ENCODE results near the gene TBC1D1. TPM values are rescaled to one million over a fixed set of nuclear protein-coding genes. Genes with fewer than 3 reads are reported as not detected.

The TBC1D1 gene
- total RNA-seq, 1 experiment from 2014 or later: 56.0 TPM

- Histone ChIP-seq H3K9me3 (ENCODE audit: control insufficient read depth, insufficient read depth, low read depth, low read length) (no peaks in the 10 kb centered on the region), H3K36me3 (ENCODE audit: control insufficient read depth, insufficient read depth, low read length) (no peaks in the 10 kb centered on the region), H3K27me3 (ENCODE audit: control insufficient read depth, insufficient read depth, low read length) (no peaks in the 10 kb centered on the region), H3K4me1 (ENCODE audit: control insufficient read depth, insufficient read depth, low read length) (no peaks in the 10 kb centered on the region), H3K27ac (ENCODE audit: low read length) (no peak overlapping the region), H3K4me3 (ENCODE audit: low read depth in 2 of 2, low read length in 2 of 2) (no peak overlapping the region)
- no TSS peak for BruUV-seq (replicated peaks)
- TF ChIP-seq POLR2AphosphoS5 (IDR thresholded peaks at IDR 0.05; ENCODE audit: low read depth, low read length) (no peak), SIN3A (IDR thresholded peaks at IDR 0.05; ENCODE audit: borderline replicate concordance, insufficient read depth, low read depth, low read length) (no peak), REST (IDR thresholded peaks at IDR 0.05; ENCODE audit: insufficient read depth in 1 of 2, low read depth in 2 of 2, low read length in 1 of 2) (no peak)
- ChIA-PET CTCF (no interaction called here), POLR2A (no interaction called here)
- in situ Hi-C loops (cut with HindIII; ENCODE audit: low pct_unique_long_range_greater_than_20kb, low sequenced_read_pairs) (no loop called here), intact Hi-C loops (cut with micrococcal nuclease; ENCODE audit: unreplicated experiment) (no loop called here)
- DNase-seq (ENCODE audit: low read depth, low spot score) (no peak), ATAC-seq (no peak)
These were observed 134.8 kb downstream of the TBC1D1 start for GRCh38 chr4:38025665-38026064.

- Histone ChIP-seq H3K4me1 (ENCODE audit: control insufficient read depth, insufficient read depth, low read length) (no peaks in the 10 kb centered on the region), H3K4me3 (ENCODE audit: low read depth in 2 of 2, low read length in 2 of 2) (no peak overlapping the region), H3K36me3 (ENCODE audit: control insufficient read depth, insufficient read depth, low read length) (no peaks in the 10 kb centered on the region), H3K27me3 (ENCODE audit: control insufficient read depth, insufficient read depth, low read length) (no peaks in the 10 kb centered on the region), H3K27ac (ENCODE audit: low read length) (no peak overlapping the region), H3K9me3 (ENCODE audit: control insufficient read depth, insufficient read depth, low read depth, low read length) (no peaks in the 10 kb centered on the region)
- TF ChIP-seq POLR2AphosphoS5 (IDR thresholded peaks at IDR 0.05; ENCODE audit: low read depth, low read length) (no peak), SIN3A (IDR thresholded peaks at IDR 0.05; ENCODE audit: borderline replicate concordance, insufficient read depth, low read depth, low read length) (no peak), REST (IDR thresholded peaks at IDR 0.05; ENCODE audit: insufficient read depth in 1 of 2, low read depth in 2 of 2, low read length in 1 of 2) (no peak), CTCF (IDR thresholded peaks at IDR 0.05) (no peak), TCF7L2 (IDR thresholded peaks at IDR 0.05; ENCODE audit: low read depth, low read length) (no peak)
- in situ Hi-C loops (cut with HindIII; ENCODE audit: low pct_unique_long_range_greater_than_20kb, low sequenced_read_pairs): no loop called here
- ChIA-PET CTCF (no interaction called here), POLR2A (no interaction called here)
- BruUV-seq (replicated peaks): no TSS peak
- intact Hi-C loops (cut with micrococcal nuclease; ENCODE audit: unreplicated experiment): no loop called here
- no peak for DNase-seq (ENCODE audit: low read depth, low spot score)
- no peak for ATAC-seq
These were observed 135.4 kb downstream of the TBC1D1 start for GRCh38 chr4:38026158-38026740.
